GM10847 (cell line): ENCODE data around the gene GNL3L.

Source experiments
- POLR2A ChIP-seq: IDR thresholded peaks from 2 replicates; pipeline ENCODE4 v1.6.1; 2011; ENCODE audit not compliant: insufficient read length; ENCODE audit errors: extremely low read depth

The GNL3L gene

DNA sequence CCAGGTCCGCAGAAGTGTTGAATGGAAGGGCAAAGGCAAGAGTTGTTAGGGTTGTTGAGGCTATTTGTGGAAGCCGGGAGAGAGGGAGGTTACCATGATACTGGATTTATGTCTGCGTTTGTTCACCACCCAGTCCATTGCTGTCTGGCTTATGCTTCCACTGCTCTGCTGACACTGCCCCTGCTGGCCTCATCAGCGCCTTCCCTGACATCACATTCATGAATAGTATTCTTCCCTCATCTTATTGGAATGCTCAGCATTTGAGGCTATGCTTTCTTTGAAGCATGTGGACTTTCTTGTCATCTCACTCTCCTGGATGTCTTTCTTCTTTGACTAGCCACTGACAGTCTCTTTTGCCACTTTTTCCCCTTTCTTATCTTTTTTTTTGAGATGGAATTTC is 10.3 kb downstream of the GNL3L start:
- no peak for TF ChIP-seq POLR2A

DNA sequence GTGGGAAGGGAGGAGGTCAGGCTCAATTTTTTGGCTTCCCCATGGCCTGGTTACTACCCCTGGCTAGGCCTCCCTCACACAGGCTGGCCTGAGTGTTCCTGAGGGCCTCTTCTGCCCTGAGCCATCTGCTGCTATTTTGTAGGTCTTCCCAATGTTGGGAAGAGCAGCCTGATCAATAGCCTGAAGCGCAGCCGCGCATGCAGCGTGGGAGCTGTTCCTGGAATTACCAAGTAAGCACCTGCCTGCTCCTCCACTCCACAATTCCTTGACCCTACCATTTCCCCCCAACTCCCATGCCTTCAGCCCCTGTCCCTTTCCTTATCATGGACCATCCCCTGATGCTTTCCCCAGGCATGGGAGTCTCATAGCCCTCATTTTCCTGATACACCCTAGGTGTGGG is 20.8 kb downstream of the GNL3L start:
- no peak for TF ChIP-seq POLR2A

DNA sequence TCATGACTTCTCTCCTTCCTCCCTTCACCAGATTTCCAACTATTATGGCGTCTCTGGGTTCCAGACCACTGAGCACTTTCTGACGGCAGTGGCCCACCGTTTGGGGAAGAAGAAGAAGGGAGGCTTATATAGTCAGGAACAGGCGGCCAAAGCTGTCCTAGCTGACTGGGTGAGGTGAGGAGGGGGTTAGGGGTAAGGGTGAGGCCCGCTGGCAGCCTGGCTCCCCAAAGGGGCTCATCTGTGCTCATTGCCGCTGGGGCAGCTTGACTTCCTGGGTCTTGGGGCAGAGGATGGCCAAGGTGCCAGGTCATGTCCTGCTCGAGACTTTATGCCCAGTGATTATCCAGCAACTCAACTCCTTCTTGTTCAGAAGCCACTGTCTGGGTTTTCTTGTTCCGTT is 21.8 kb downstream of the GNL3L start:
- no peak for TF ChIP-seq POLR2A

DNA sequence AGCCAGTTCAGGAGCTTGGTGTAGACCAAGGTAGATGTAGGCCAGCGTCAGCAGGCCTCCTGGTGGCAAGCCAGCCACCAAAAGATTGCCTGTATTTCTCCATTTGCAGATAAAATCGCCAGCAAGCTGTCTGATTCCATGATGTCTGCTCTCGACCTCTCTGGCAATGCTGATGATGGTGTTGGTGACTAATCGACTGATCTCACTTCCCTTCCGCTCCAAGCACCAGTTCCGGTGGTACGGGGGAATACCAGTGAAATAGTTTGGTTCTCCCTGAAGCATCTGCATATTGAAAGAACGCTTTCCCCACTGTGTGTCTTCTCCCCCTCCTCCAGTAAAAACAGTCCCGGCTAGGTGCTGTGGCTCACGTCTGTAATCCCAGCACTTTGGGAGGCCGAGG is 30.4 kb downstream of the GNL3L start:
- TF ChIP-seq POLR2A, result no peak

DNA sequence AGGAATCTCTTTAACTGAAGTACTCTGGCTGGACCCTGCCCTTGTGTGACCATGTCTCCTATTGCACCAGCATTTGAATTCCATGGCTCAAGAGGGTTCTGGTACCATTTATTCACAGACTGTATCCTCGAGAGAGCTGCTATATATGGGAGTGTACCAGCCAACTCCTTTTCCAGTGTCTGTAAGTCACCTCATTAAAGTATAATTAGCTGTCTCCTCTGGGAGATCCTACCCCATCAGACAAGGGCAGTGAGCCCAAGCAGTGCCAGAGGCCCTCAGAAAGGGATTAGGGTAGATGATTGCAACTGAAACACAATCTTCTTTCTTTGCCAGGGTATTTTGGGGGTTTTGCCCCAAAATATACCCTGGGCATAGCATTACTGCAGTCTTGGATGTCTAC is 31.6 kb downstream of the GNL3L start:
- TF ChIP-seq POLR2A, result no peak

DNA sequence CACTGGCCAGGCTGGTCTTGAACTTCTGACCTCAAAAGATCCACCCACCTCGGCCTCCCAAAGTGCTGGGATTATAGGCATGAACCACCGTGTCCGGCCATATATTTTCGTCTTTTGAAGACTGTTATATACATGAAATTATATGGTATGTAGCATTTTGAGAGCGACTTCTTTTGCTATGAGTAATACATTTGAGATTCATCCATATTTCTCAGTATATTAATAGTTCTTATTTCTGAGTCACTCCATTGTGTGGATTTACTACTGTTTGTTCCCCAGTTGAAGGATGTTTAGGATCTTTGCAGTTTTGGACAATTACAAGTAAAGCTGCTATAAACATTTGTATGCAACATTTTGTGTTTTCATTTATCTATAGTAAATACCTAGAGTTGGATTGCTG is 34.9 kb downstream of the GNL3L start:
- no peak for TF ChIP-seq POLR2A

DNA sequence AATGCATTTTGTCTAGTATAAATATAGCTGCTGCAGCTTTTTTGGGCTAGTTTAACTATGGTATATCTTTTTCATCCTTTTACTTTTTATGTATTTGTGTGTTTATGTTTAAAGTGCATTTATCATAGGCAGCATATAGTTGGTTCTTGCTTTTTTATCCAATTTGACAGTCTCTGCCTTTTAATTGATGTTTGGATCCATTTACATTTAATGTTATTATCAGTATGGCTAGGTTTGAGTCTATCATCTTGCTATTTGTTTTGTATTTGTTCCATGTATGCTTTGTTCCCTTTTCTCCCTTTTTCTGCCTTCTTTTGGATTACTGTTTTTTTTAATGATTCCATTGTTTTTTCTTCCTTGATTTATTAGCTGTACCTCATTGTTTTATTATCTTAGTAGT is 40.3 kb downstream of the GNL3L start:
- TF ChIP-seq POLR2A, result no peak

DNA sequence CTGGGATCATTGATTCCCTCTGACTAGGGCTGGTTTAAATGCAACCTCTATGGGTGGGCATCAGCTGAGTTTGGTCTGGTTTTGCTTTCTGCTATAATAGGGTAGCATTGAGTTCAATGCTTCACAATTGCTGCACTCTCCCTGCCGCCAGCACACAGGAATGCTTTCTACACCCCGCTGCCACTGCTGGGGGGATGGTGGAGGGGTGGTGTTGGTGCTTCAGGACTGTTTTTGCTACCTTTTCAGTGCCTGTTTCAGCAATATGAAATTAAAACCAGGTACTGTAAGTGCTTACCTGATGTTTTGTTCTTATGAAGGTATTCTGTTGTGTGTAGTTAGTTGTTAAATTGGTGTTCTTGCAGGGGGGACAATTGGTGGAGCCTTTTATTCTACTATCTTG is 67.7 kb downstream of the GNL3L start:
- TF ChIP-seq POLR2A, result no peak

DNA sequence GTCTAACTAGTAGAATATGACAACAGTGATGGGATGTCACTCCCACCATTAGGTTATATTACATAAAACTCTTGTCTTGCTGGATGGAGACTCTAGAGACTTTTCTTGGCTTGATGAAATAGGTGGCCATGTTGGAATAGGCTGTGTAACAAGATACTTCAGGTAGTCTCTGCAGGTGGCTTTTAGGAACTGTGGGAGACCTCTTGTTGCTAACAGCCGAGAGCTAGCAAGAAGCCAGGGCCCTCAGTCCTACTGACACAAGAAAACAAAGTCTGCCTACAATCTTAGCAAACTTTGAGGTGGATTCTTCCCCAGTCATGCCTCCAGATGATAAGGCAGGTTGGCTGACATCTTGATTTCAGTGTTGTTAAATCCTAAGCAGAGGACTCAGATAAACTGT is 72.5 kb downstream of the GNL3L start:
- no peak for TF ChIP-seq POLR2A
